GM21367 (cell line): ENCODE data around the gene NKX2-4.

Experiments used
- ATAC-seq: cut with Tn5 transposase; IDR thresholded peaks from one replicate; pipeline ENCODE4 v1.9.1; 2021; ENCODE audit not compliant: unreplicated experiment

NKX2-4 gene

GRCh38 chr20:21364413-21364812, 32.9 kb downstream of the NKX2-4 start:
- ATAC-seq: no peak

GRCh38 chr20:21361266-21361665, 36.1 kb downstream of the NKX2-4 start:
- no peak for ATAC-seq

- ATAC-seq: no peak
Observed at GRCh38 chr20:21360705-21361104, 36.6 kb downstream of the NKX2-4 start.

- no peak for ATAC-seq
Observed at GRCh38 chr20:21358737-21359136, 38.6 kb downstream of the NKX2-4 start.

- ATAC-seq: no peak
Observed at GRCh38 chr20:21357844-21358243, 39.5 kb downstream of the NKX2-4 start.

GRCh38 chr20:21356386-21356785, 40.9 kb downstream of the NKX2-4 start:
- no peak for ATAC-seq

GRCh38 chr20:21355981-21356380, 41.3 kb downstream of the NKX2-4 start:
- ATAC-seq: no peak

GRCh38 chr20:21353236-21353635, 44.1 kb downstream of the NKX2-4 start:
- ATAC-seq: no peak

GRCh38 chr20:21352703-21353102, 44.6 kb downstream of the NKX2-4 start:
- ATAC-seq: no peak
